ENCODE measurements around the gene TMEM144.

DNA sequence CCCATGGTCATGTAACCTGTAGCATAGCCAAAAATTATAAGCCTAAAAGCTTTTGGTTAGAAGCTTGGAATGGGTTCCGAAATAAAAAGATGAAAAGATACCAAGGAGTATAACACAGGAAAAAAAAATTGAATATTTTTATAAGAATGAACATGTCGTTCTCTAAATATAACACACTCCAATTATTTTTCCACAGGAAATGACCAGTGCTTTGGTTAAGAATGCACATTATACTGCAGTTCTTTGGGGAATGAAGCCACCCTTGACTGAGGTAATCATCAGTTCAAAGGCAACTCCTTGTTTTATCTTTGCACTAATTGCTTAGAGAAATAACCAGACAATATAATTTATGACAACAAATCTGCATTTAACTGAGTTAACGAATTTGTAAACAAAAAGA lies 30.8 kb upstream of the TMEM144 start:
- no peak for TF ChIP-seq SUZ12 (IDR thresholded peaks at IDR 0.05; ENCODE audit: extremely low read depth, insufficient read depth, insufficient read length)
- TF ChIP-seq YY1 (IDR thresholded peaks at IDR 0.05; ENCODE audit: insufficient read depth, insufficient read length) = no peak
- no peak for TF ChIP-seq ZNF274 (IDR thresholded peaks at IDR 0.05; ENCODE audit: low read depth, low read length)

Measured in NT2/D1 (cell line).